Prostate gland (tissue), 2 donors: ENCODE measurements around the gene ATP6V1C2. TPM values are rescaled to one million over a fixed set of nuclear protein-coding genes. Genes with fewer than 3 reads are reported as not detected.

Source experiments
- DNase-seq: peaks from one replicate; pipeline ENCODE4 v3.0.0-alpha.2; 2019; ENCODE audit warnings: low spot score
- H3K27ac ChIP-seq, 2 donors: fragments of 200-600 bp; sonication (generic); 2 replicates each; pipeline ENCODE4 v1.5.1; 2017 to 2019
- H3K27me3 ChIP-seq: fragments of 200-600 bp; sonication (generic); replicated peaks from 2 replicates; pipeline ENCODE4 v1.5.1; 2019; ENCODE audit not compliant: insufficient read depth
- H3K36me3 ChIP-seq, 2 donors: fragments of 200-600 bp; sonication (generic); 1 replicate in 1 of 2; 2 replicates in 1 of 2; pipeline versions ENCODE4 v1.5.1 to v1.8.1; 2017 to 2019
- H3K4me1 ChIP-seq: fragments of 200-600 bp; sonication (generic); replicated peaks from 2 replicates; pipeline ENCODE4 v1.5.1; 2019
- H3K4me3 ChIP-seq, 2 donors: fragments of 200-600 bp; sonication (generic); 2 replicates each; pipeline ENCODE4 v1.5.1; 2017 to 2019
- H3K9me3 ChIP-seq: fragments of 200-600 bp; sonication (generic); 2 replicates; pipeline ENCODE4 v1.5.1; 2017
- POLR2A ChIP-seq: fragments of 450-650 bp; IDR thresholded peaks from one replicate; pipeline ENCODE4 v1.6.1; 2016; ENCODE audit warnings: antibody characterized with exemption, mild to moderate bottlenecking
- POLR2AphosphoS5 ChIP-seq: sonication (generic); formaldehyde crosslinking; IDR thresholded peaks from one replicate; pipeline ENCODE4 v1.6.1; 2017; ENCODE audit warnings: antibody characterized with exemption
- WGBS: methylation state at CpG from one replicate; pipeline ENCODE4 v1.1.5; 2018; 5-methylcytosine and 5-hydroxymethylcytosine counted together
- intact Hi-C: fragments of 100-400 bp; cut with DNase I; formaldehyde crosslinking; loops from one replicate; pipeline ENCODE4 v1.14.2; 2022
- total RNA-seq, 2 donors: library from RNA; depleted of rRNA; stranded (reverse); fragments of >200 nt; gene quantifications; one replicate each; pipeline ENCODE4 v1.1.0, GENCODE V29; 2016
- TF ChIP-seq, protein P1 (sequence below), 4 experiments: fragments of 200-600 bp in 2 of 4; fragments of 450-650 bp in 2 of 4; sonication (generic) in 2 of 4; IDR thresholded peaks; 1 replicate in 3 of 4; 2 replicates in 1 of 4; pipeline ENCODE4 v1.5.1; 2016 to 2019; ENCODE audit warnings: antibody characterized with exemption in 4 of 4, mild to moderate bottlenecking in 2 of 4, moderate library complexity in 2 of 4

ATP6V1C2 gene
- total RNA-seq, 2 donors from 2014 or later: 0.41 to 4.0 TPM

GRCh38 chr2:10781746-10782145, 60.3 kb downstream of the ATP6V1C2 start:
- 88% methylated on average over 8 of the region's 8 CpGs for WGBS
- no peak overlapping the region for H3K27ac ChIP-seq
- no peak overlapping the region for H3K4me3 ChIP-seq
- peaks cover 0 to 11% of the 10 kb centered on the region in 2 donors for H3K36me3 ChIP-seq
- no peak for DNase-seq
- H3K4me1 ChIP-seq: no peaks in the 10 kb centered on the region
- TF ChIP-seq, protein P1, sequence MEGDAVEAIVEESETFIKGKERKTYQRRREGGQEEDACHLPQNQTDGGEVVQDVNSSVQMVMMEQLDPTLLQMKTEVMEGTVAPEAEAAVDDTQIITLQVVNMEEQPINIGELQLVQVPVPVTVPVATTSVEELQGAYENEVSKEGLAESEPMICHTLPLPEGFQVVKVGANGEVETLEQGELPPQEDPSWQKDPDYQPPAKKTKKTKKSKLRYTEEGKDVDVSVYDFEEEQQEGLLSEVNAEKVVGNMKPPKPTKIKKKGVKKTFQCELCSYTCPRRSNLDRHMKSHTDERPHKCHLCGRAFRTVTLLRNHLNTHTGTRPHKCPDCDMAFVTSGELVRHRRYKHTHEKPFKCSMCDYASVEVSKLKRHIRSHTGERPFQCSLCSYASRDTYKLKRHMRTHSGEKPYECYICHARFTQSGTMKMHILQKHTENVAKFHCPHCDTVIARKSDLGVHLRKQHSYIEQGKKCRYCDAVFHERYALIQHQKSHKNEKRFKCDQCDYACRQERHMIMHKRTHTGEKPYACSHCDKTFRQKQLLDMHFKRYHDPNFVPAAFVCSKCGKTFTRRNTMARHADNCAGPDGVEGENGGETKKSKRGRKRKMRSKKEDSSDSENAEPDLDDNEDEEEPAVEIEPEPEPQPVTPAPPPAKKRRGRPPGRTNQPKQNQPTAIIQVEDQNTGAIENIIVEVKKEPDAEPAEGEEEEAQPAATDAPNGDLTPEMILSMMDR (IDR thresholded peaks at IDR 0.05): no peak
- TF ChIP-seq POLR2A: no peak
- no peak for TF ChIP-seq POLR2AphosphoS5
- no peaks in the 10 kb centered on the region for H3K27me3 ChIP-seq
- intact Hi-C loops: no loop called here
- H3K9me3 ChIP-seq: no peaks in the 10 kb centered on the region

DNA sequence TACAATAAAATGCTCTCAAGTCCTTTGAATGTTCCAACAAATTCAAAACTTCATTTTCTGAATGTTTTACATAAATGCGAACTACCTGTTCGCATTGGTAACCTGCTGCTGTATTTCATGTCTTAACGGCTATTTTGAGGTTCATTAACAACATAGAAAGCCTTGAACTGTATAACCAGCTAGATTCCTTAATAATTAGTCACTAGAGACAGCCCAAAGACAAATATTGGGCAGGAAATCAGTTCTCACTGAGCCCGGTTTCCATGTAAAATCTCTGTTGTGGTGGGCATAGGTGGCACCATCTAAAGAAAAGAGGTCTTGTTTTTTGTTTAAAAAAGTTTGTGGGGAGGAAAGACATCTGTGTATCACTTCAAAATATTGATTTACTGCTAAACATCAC, 62.0 kb downstream of the ATP6V1C2 start:
- peaks cover 0 to 18% of the 10 kb centered on the region in 2 donors for H3K36me3 ChIP-seq
- no peak overlapping the region for H3K4me3 ChIP-seq
- no peaks in the 10 kb centered on the region for H3K27me3 ChIP-seq
- H3K9me3 ChIP-seq: no peaks in the 10 kb centered on the region
- no peak for DNase-seq
- intact Hi-C loops: no loop called here
- H3K4me1 ChIP-seq: no peaks in the 10 kb centered on the region
- WGBS: 75% methylated on average over 4 of the region's 4 CpGs
- TF ChIP-seq POLR2AphosphoS5 (no peak), POLR2A (no peak)
- TF ChIP-seq, protein P1 (IDR thresholded peaks at IDR 0.05): no peak
- no peak overlapping the region for H3K27ac ChIP-seq

- no peak for TF ChIP-seq POLR2AphosphoS5
- no peak for TF ChIP-seq POLR2A
- TF ChIP-seq, protein P1 (IDR thresholded peaks at IDR 0.05): no peak
- 84% methylated on average over 9 of the region's 9 CpGs for WGBS
- no peaks in the 10 kb centered on the region for H3K27me3 ChIP-seq
- no peaks in the 10 kb centered on the region for H3K9me3 ChIP-seq
- H3K4me3 ChIP-seq: no peak overlapping the region
- intact Hi-C loops: no loop called here
- DNase-seq: no peak
- H3K27ac ChIP-seq: no peak overlapping the region
- H3K4me1 ChIP-seq: no peaks in the 10 kb centered on the region
- H3K36me3 ChIP-seq: peaks cover 0 to 18% of the 10 kb centered on the region in 2 donors
Measured at GRCh38 chr2:10784719-10785118, 63.3 kb downstream of the ATP6V1C2 start.

- DNase-seq: no peak
- Histone ChIP-seq H3K27me3 (no peaks in the 10 kb centered on the region), H3K4me3 (no peak overlapping the region), H3K27ac (no peak overlapping the region), H3K4me1 (no peaks in the 10 kb centered on the region), H3K9me3 (no peaks in the 10 kb centered on the region), H3K36me3 (peaks cover 0 to 18% of the 10 kb centered on the region in 2 donors)
- 76% methylated on average over 5 of the region's 5 CpGs for WGBS
- intact Hi-C loops: no loop called here
- TF ChIP-seq POLR2A (no peak), POLR2AphosphoS5 (no peak)
- TF ChIP-seq, protein P1 (IDR thresholded peaks at IDR 0.05): no peak
Measured at GRCh38 chr2:10785260-10785659, 63.8 kb downstream of the ATP6V1C2 start.

- no peak for TF ChIP-seq POLR2A
- TF ChIP-seq, protein P1 (IDR thresholded peaks at IDR 0.05): no peak
- TF ChIP-seq POLR2AphosphoS5: no peak
- intact Hi-C loops: no loop called here
- no peak overlapping the region for H3K27ac ChIP-seq
- no peaks in the 10 kb centered on the region for H3K4me1 ChIP-seq
- no peak overlapping the region for H3K4me3 ChIP-seq
- WGBS: 93% methylated on average over 12 of the region's 12 CpGs
- H3K9me3 ChIP-seq: no peaks in the 10 kb centered on the region
- H3K27me3 ChIP-seq: no peaks in the 10 kb centered on the region
- no peak for DNase-seq
- peaks cover 0 to 18% of the 10 kb centered on the region in 2 donors for H3K36me3 ChIP-seq
Measured at GRCh38 chr2:10786240-10786982, 65.0 kb downstream of the ATP6V1C2 start.
